Prostate gland (tissue), 2 donors: Measurements from ENCODE around the gene CYTH4.

ENCODE experiments used
- CTCF ChIP-seq, 4 experiments: fragments of 200-600 bp in 2 of 4; fragments of 450-650 bp in 2 of 4; sonication (generic) in 2 of 4; IDR thresholded peaks; 1 replicate in 3 of 4; 2 replicates in 1 of 4; pipeline ENCODE4 v1.5.1; 2016 to 2019; ENCODE audit warnings: antibody characterized with exemption in 4 of 4, mild to moderate bottlenecking in 2 of 4, moderate library complexity in 2 of 4
- POLR2A ChIP-seq: fragments of 450-650 bp; IDR thresholded peaks from one replicate; pipeline ENCODE4 v1.6.1; 2016; ENCODE audit warnings: antibody characterized with exemption, mild to moderate bottlenecking

GRCh38 chr22:37253126-37253660 is 29.1 kb upstream of the CYTH4 start:
- TF ChIP-seq POLR2A (no peak), CTCF (IDR thresholded peaks at IDR 0.05) (no peak)
